HS-5 (cell line): ENCODE data around the gene UIMC1.

Experiments
- DNase-seq: peaks from one replicate; pipeline ENCODE4 v3.0.0-alpha.2; 2012; ENCODE audit warnings: low read depth

UIMC1 gene

GRCh38 chr5:176952531-176953193, 53.9 kb downstream of the UIMC1 start:
- DNase-seq, result no peak

- no peak for DNase-seq
Observed at GRCh38 chr5:176948458-176948857, 58.1 kb downstream of the UIMC1 start.

GRCh38 chr5:176947847-176948246, 58.7 kb downstream of the UIMC1 start:
- DNase-seq, result no peak

GRCh38 chr5:176944268-176944667, 62.3 kb downstream of the UIMC1 start:
- no peak for DNase-seq

GRCh38 chr5:176943816-176944215, 62.8 kb downstream of the UIMC1 start:
- no peak for DNase-seq

GRCh38 chr5:176941951-176942350, 64.6 kb downstream of the UIMC1 start:
- no peak for DNase-seq

GRCh38 chr5:176938472-176938871, 68.1 kb downstream of the UIMC1 start:
- DNase-seq, result no peak

- DNase-seq, result no peak
Observed at GRCh38 chr5:176935017-176935416, 71.6 kb downstream of the UIMC1 start.

- DNase-seq, result no peak
Observed at GRCh38 chr5:176934309-176934930, 72.2 kb downstream of the UIMC1 start.

GRCh38 chr5:176929654-176930053, 76.9 kb downstream of the UIMC1 start:
- DNase-seq, result no peak

- DNase-seq, result no peak
Observed at GRCh38 chr5:176927562-176927961, 79.0 kb downstream of the UIMC1 start.

- no peak for DNase-seq
Observed at GRCh38 chr5:176922817-176923216, 83.8 kb downstream of the UIMC1 start.

- DNase-seq, result no peak
Observed at GRCh38 chr5:176921714-176922113, 84.9 kb downstream of the UIMC1 start.

GRCh38 chr5:176918613-176919012, 88.0 kb downstream of the UIMC1 start:
- DNase-seq, result no peak

GRCh38 chr5:176916337-176916736, 90.2 kb downstream of the UIMC1 start:
- no peak for DNase-seq

- DNase-seq, result no peak
Observed at GRCh38 chr5:176915906-176916305, 90.7 kb downstream of the UIMC1 start.

GRCh38 chr5:176912115-176912514, 94.5 kb downstream of the UIMC1 start:
- DNase-seq, result no peak

GRCh38 chr5:176908675-176909368, 97.8 kb downstream of the UIMC1 start:
- DNase-seq, result no peak

- DNase-seq, result no peak
Observed at GRCh38 chr5:176906796-176907195, 99.8 kb downstream of the UIMC1 start.

- no peak for DNase-seq
Observed at GRCh38 chr5:176906126-176906525, 100.5 kb downstream of the UIMC1 start.

GRCh38 chr5:176904276-176904675, 102.3 kb downstream of the UIMC1 start:
- DNase-seq, result no peak

- no peak for DNase-seq
Observed at GRCh38 chr5:176902911-176903664, 103.5 kb downstream of the UIMC1 start.
